PC-3 (cell line): ENCODE measurements around the gene DPPA2. TPM values are rescaled to one million over a fixed set of nuclear protein-coding genes. Genes with fewer than 3 reads are reported as not detected.

Experiments used
- ATAC-seq: fragments of 200-7000 bp; cut with Tn5 transposase; 2 replicates; pipeline ENCODE4 v1.9.1; 2020; ENCODE audit warnings: mild to moderate bottlenecking, moderate library complexity
- BruUV-seq: library from RNA; stranded (reverse); fragments of 400-500 nt; replicated peaks from 2 replicates; lab custom pipeline; 2021; lab: Mats Ljungman, UMichigan
- CTCF ChIA-PET: fragments of 300-600 bp; sonication (Branson Sonifier 250); formaldehyde crosslinking; loops from one replicate; lab custom pipeline; 2022; ENCODE audit warnings: antibody characterized with exemption; lab: Charles Lee
- POLR2A ChIA-PET: fragments of 300-600 bp; sonication (Branson Sonifier 250); formaldehyde crosslinking; loops from one replicate; lab custom pipeline; 2022; ENCODE audit warnings: antibody characterized with exemption; ENCODE audit not compliant: unreplicated experiment; lab: Charles Lee
- DNase-seq: peaks from one replicate; pipeline ENCODE4 v3.0.0-alpha.2; 2015
- H2AFZ ChIP-seq: fragments of 300-600 bp; sonication (generic); 2 replicates; pipeline ENCODE4 v1.6.0; 2016; ENCODE audit warnings: antibody characterized with exemption, low read length
- H3F3A ChIP-seq: fragments of 300-600 bp; sonication (generic); one replicate; pipeline ENCODE4 v1.6.0; 2017; ENCODE audit warnings: antibody characterized with exemption, low read length, control low read depth, mild to moderate bottlenecking; ENCODE audit not compliant: unreplicated experiment
- H3K27ac ChIP-seq: fragments of 300-600 bp; sonication (generic); 2 replicates; pipeline ENCODE4 v1.5.1; 2016; ENCODE audit warnings: mild to moderate bottlenecking, low read length
- H3K27me3 ChIP-seq: fragments of 300-600 bp; sonication (generic); 2 replicates; pipeline ENCODE4 v1.6.1; 2016; ENCODE audit warnings: low read length, mixed read lengths
- H3K36me3 ChIP-seq: fragments of 300-600 bp; sonication (generic); 2 replicates; pipeline ENCODE4 v1.6.1; 2016; ENCODE audit warnings: low read depth, mixed run types, low read length, mixed read lengths
- H3K4me1 ChIP-seq: fragments of 300-600 bp; sonication (generic); 2 replicates; pipeline ENCODE4 v1.5.1; 2016; ENCODE audit warnings: low read length; ENCODE audit not compliant: insufficient read depth
- H3K4me2 ChIP-seq: fragments of 300-600 bp; sonication (generic); 2 replicates; pipeline ENCODE4 v1.6.0; 2016; ENCODE audit warnings: low read length
- H3K4me3 ChIP-seq: fragments of 300-600 bp; sonication (generic); 2 replicates; pipeline ENCODE4 v1.5.1; 2016; ENCODE audit warnings: mild to moderate bottlenecking, low read length, mixed read lengths
- H3K79me2 ChIP-seq: fragments of 300-600 bp; sonication (generic); 2 replicates; pipeline ENCODE4 v1.6.1; 2017; ENCODE audit warnings: low read length, mixed read lengths
- H3K9ac ChIP-seq: fragments of 300-600 bp; sonication (generic); 2 replicates; pipeline ENCODE4 v1.6.0; 2016; ENCODE audit warnings: mild to moderate bottlenecking, low read length
- H3K9me2 ChIP-seq: fragments of 300-600 bp; sonication (generic); replicated peaks from 2 replicates; pipeline ENCODE4 v1.6.1; 2016; ENCODE audit warnings: mixed run types, low read length, mixed read lengths
- H3K9me3 ChIP-seq: fragments of 300-600 bp; sonication (generic); 2 replicates; pipeline ENCODE4 v1.6.1; 2016; ENCODE audit warnings: low read length, mixed read lengths
- H4K20me1 ChIP-seq: fragments of 300-600 bp; sonication (generic); 2 replicates; pipeline ENCODE4 v1.6.1; 2016; ENCODE audit warnings: low read length, mixed read lengths
- CTCF ChIP-seq: fragments of 300-600 bp; sonication (generic); conservative IDR thresholded peaks from 2 replicates; pipeline ENCODE4 v1.5.1; 2017; ENCODE audit warnings: antibody characterized with exemption, low read depth, mild to moderate bottlenecking, low read length
- EZH2 ChIP-seq: fragments of 300-600 bp; sonication (generic); IDR thresholded peaks from one replicate; pipeline ENCODE4 v1.6.1; 2017; ENCODE audit warnings: antibody characterized with exemption, mild to moderate bottlenecking, low read length; ENCODE audit not compliant: unreplicated experiment
- EZH2phosphoT487 ChIP-seq: fragments of 300-600 bp; sonication (generic); IDR thresholded peaks from 2 replicates; pipeline ENCODE4 v1.6.1; 2018; ENCODE audit warnings: mild to moderate bottlenecking, antibody characterized with exemption, low read length, borderline replicate concordance
- intact Hi-C: fragments of 100-400 bp; cut with micrococcal nuclease; formaldehyde crosslinking; loops from 2 replicates; pipeline ENCODE4 v1.9.0; 2023
- total RNA-seq: library from RNA; depleted of rRNA; stranded (reverse); fragments of >200 nt; gene quantifications from 2 replicates; pipeline ENCODE4 v1.2.3, GENCODE V29; 2014; rRNA removed

The DPPA2 gene
- total RNA-seq, 1 experiment from 2014 or later, result not detected

- Histone ChIP-seq H3K9me3 (no peaks in the 10 kb centered on the region), H2AFZ (no peak overlapping the region), H3K36me3 (no peaks in the 10 kb centered on the region), H4K20me1 (no peaks in the 10 kb centered on the region), H3K4me3 (no peak overlapping the region), H3K4me1 (no peaks in the 10 kb centered on the region), H3K27me3 (peaks cover 25% of the 10 kb centered on the region; the same call in 1 of the 2 replicates), H3K9me2 (no peaks in the 10 kb centered on the region), H3K9ac (no peak overlapping the region), H3K27ac (no peak overlapping the region), H3K4me2 (no peak overlapping the region), H3K79me2 (no peaks in the 10 kb centered on the region), H3F3A (no peaks in the 10 kb centered on the region)
- POLR2A ChIA-PET, result no interaction called here
- BruUV-seq, result no TSS peak
- no peak for TF ChIP-seq EZH2phosphoT487
- CTCF ChIA-PET, result no interaction called here
- ATAC-seq (peak; percentile 45), DNase-seq (peak; percentile 34)
- intact Hi-C loops, result no loop called here
These were observed 59.0 kb downstream of the DPPA2 start for GRCh38 chr3:109257269-109257668.

- DNase-seq (no peak), ATAC-seq (no peak)
- ChIA-PET CTCF (no interaction called here), POLR2A (no interaction called here)
- Histone ChIP-seq H3K9me2 (no peaks in the 10 kb centered on the region), H3K79me2 (no peaks in the 10 kb centered on the region), H3K36me3 (no peaks in the 10 kb centered on the region), H3K4me2 (no peak overlapping the region), H3K4me1 (no peaks in the 10 kb centered on the region), H3K27me3 (peaks cover 38% of the 10 kb centered on the region; the same call in 1 of the 2 replicates), H3K27ac (no peak overlapping the region), H3K4me3 (no peak overlapping the region), H3K9ac (no peak overlapping the region), H3K9me3 (no peaks in the 10 kb centered on the region), H3F3A (no peaks in the 10 kb centered on the region), H4K20me1 (no peaks in the 10 kb centered on the region), H2AFZ (no peak overlapping the region)
- no peak for TF ChIP-seq EZH2phosphoT487
- no peak for TF ChIP-seq CTCF
- no peak for TF ChIP-seq EZH2
- no TSS peak for BruUV-seq
- intact Hi-C loops, result no loop called here
These were observed 61.5 kb downstream of the DPPA2 start for GRCh38 chr3:109254770-109255169.

- H3K4me2 ChIP-seq, result no peak overlapping the region
- H3K9me2 ChIP-seq, result no peaks in the 10 kb centered on the region
- no peaks in the 10 kb centered on the region for H3K36me3 ChIP-seq
- POLR2A ChIA-PET, result no interaction called here
- no peaks in the 10 kb centered on the region for H3F3A ChIP-seq
- no peak for DNase-seq
- H3K27me3 ChIP-seq, result peaks cover 38% of the 10 kb centered on the region; the same call in 1 of the 2 replicates
- CTCF ChIA-PET, result interaction anchor here (0.6 kb wide), 1 partner anchor 416 kb away, joined by 5 read pairs; no protein-coding TSS in a partner anchor
- H4K20me1 ChIP-seq, result no peaks in the 10 kb centered on the region
- no peak overlapping the region for H2AFZ ChIP-seq
- H3K9ac ChIP-seq, result no peak overlapping the region
- ATAC-seq, result no peak
- H3K4me3 ChIP-seq, result no peak overlapping the region
- no peaks in the 10 kb centered on the region for H3K9me3 ChIP-seq
- H3K79me2 ChIP-seq, result no peaks in the 10 kb centered on the region
- intact Hi-C loops, result no loop called here
- TF ChIP-seq EZH2 (no peak), EZH2phosphoT487 (no peak), CTCF (no peak)
- BruUV-seq, result no TSS peak
- H3K4me1 ChIP-seq, result no peaks in the 10 kb centered on the region
- no peak overlapping the region for H3K27ac ChIP-seq
These were observed 63.7 kb downstream of the DPPA2 start for GRCh38 chr3:109252641-109253040.

Other genes starting within 250 kb of the DPPA2 start
- not detected in 2 replicates for gene MORC1, start 198.4 kb downstream of the DPPA2 start, total RNA-seq
- not detected in 2 replicates for gene C3orf85, start 179.8 kb downstream of the DPPA2 start, total RNA-seq
- gene DPPA4, start 21.0 kb upstream of the DPPA2 start, total RNA-seq, result not detected in 2 replicates